Measurements from ENCODE around the gene CRYGB.

Gene CRYGB

DNA sequence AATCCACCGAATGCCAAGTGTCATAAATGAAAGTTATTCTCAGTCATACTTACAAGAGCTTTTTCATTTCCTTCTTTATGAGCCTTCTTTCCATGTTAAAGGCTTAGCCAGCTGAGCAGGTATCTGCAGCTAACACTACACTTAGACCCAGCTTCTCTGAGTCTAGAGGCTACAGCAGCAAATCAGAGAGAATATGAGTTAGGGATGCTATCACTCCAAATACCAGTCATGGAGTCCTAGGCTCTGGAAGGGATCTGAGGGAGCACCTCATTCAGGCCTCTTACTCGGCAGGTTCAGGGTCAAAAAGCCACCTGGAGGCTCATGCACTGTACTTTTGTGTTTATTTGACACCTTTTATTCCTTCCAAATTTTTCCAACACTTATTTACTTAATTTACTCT is 40.9 kb upstream of the CRYGB start:
- TF ChIP-seq YY1 (IDR thresholded peaks at IDR 0.05; ENCODE audit: low read depth) (no peak), TEAD4 (IDR thresholded peaks at IDR 0.05) (no peak), TAF1 (IDR thresholded peaks at IDR 0.05; ENCODE audit: low read depth) (no peak), NFIC (IDR thresholded peaks at IDR 0.05) (no peak), CREB1 (IDR thresholded peaks at IDR 0.05; ENCODE audit: low read depth) (no peak), FOXM1 (IDR thresholded peaks at IDR 0.05; ENCODE audit: borderline replicate concordance, low read depth) (no peak), TCF12 (IDR thresholded peaks at IDR 0.05; ENCODE audit: low read depth) (no peak), EP300 (IDR thresholded peaks at IDR 0.05; ENCODE audit: borderline replicate concordance) (no peak), CEBPB (IDR thresholded peaks at IDR 0.05) (no peak), RAD21 (IDR thresholded peaks at IDR 0.05; ENCODE audit: low read depth) (no peak), MAX (IDR thresholded peaks at IDR 0.05) (no peak), EGR1 (IDR thresholded peaks at IDR 0.05) (no peak), ZBTB7A (IDR thresholded peaks at IDR 0.05; ENCODE audit: low read depth) (no peak)
- TF ChIP-seq, protein P1, sequence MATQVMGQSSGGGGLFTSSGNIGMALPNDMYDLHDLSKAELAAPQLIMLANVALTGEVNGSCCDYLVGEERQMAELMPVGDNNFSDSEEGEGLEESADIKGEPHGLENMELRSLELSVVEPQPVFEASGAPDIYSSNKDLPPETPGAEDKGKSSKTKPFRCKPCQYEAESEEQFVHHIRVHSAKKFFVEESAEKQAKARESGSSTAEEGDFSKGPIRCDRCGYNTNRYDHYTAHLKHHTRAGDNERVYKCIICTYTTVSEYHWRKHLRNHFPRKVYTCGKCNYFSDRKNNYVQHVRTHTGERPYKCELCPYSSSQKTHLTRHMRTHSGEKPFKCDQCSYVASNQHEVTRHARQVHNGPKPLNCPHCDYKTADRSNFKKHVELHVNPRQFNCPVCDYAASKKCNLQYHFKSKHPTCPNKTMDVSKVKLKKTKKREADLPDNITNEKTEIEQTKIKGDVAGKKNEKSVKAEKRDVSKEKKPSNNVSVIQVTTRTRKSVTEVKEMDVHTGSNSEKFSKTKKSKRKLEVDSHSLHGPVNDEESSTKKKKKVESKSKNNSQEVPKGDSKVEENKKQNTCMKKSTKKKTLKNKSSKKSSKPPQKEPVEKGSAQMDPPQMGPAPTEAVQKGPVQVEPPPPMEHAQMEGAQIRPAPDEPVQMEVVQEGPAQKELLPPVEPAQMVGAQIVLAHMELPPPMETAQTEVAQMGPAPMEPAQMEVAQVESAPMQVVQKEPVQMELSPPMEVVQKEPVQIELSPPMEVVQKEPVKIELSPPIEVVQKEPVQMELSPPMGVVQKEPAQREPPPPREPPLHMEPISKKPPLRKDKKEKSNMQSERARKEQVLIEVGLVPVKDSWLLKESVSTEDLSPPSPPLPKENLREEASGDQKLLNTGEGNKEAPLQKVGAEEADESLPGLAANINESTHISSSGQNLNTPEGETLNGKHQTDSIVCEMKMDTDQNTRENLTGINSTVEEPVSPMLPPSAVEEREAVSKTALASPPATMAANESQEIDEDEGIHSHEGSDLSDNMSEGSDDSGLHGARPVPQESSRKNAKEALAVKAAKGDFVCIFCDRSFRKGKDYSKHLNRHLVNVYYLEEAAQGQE (IDR thresholded peaks at IDR 0.05; ENCODE audit: low read depth), result no peak
- TF ChIP-seq, protein P2, sequence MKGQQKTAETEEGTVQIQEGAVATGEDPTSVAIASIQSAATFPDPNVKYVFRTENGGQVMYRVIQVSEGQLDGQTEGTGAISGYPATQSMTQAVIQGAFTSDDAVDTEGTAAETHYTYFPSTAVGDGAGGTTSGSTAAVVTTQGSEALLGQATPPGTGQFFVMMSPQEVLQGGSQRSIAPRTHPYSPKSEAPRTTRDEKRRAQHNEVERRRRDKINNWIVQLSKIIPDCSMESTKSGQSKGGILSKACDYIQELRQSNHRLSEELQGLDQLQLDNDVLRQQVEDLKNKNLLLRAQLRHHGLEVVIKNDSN (IDR thresholded peaks at IDR 0.05), result no peak

DNA sequence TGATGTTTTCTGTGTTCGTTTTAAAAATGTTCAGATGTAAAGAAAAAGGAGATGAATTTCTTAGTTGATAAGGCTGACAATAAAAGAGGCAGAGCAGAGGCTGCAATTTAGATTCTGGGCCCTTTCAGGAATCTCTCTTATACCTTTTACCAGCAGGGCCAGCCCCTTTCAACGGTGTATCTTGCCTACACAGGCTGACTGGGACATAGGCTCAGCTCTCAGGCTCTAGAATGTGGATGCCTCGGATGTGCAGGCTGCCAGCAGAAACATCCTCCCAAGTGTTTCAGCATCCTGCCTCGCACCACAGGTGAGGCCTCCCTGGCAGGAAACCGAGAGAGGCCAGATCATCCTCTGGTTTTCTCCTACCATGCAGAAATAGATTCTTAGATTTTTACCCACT is 40.5 kb upstream of the CRYGB start:
- TF ChIP-seq RAD21 (IDR thresholded peaks at IDR 0.05; ENCODE audit: low read depth) (no peak), TEAD4 (IDR thresholded peaks at IDR 0.05) (no peak), TAF1 (IDR thresholded peaks at IDR 0.05; ENCODE audit: low read depth) (no peak), NFIC (IDR thresholded peaks at IDR 0.05) (no peak), CREB1 (IDR thresholded peaks at IDR 0.05; ENCODE audit: low read depth) (no peak), ZBTB7A (IDR thresholded peaks at IDR 0.05; ENCODE audit: low read depth) (no peak), MAX (IDR thresholded peaks at IDR 0.05) (no peak), EP300 (IDR thresholded peaks at IDR 0.05; ENCODE audit: borderline replicate concordance) (no peak), FOXM1 (IDR thresholded peaks at IDR 0.05; ENCODE audit: borderline replicate concordance, low read depth) (no peak), EGR1 (IDR thresholded peaks at IDR 0.05) (no peak), CEBPB (IDR thresholded peaks at IDR 0.05) (no peak), TCF12 (IDR thresholded peaks at IDR 0.05; ENCODE audit: low read depth) (no peak), YY1 (IDR thresholded peaks at IDR 0.05; ENCODE audit: low read depth) (no peak)
- TF ChIP-seq, protein P1 (IDR thresholded peaks at IDR 0.05; ENCODE audit: low read depth), result no peak
- TF ChIP-seq, protein P2 (IDR thresholded peaks at IDR 0.05), result no peak

DNA sequence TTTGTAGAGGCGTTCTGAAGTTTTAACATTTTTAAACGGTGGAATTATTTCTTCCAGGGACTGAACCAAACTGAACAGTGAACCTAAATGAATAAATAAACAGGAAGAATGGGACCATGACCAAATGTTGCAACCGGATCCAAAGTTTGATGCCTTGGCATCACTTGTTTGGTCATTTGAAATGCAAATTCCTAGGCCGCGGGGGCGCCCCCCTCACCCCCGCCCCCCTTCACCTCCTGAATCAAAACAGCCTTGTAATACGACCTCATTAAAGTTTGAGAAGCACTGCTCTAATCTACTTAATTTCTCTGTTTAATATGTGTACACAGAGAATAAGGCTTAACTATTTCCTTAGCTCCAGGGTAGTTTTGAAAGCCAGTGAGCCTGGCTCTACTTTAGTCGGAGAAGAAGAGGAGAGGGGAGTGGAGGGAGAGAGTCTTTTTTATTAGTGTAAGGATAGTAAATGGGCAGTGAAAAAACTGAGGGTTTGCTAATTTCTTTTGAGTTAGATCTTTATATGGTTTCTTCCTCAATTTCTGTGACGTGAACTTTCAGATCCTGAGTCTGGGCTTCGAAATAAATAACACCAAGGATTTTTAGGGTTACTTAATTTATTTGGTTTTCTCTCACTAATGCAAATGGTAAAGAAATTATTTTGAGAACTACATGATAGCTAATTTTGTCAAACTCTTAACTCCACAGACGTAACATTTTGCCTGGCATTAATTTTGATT is 38.2 kb upstream of the CRYGB start:
- no peak for TF ChIP-seq FOXM1 (IDR thresholded peaks at IDR 0.05; ENCODE audit: borderline replicate concordance, low read depth)
- TF ChIP-seq TAF1 (IDR thresholded peaks at IDR 0.05; ENCODE audit: low read depth), result no peak
- no peak for TF ChIP-seq EGR1 (IDR thresholded peaks at IDR 0.05)

- no peak for TF ChIP-seq TCF12 (IDR thresholded peaks at IDR 0.05; ENCODE audit: low read depth)
- TF ChIP-seq EP300 (IDR thresholded peaks at IDR 0.05; ENCODE audit: borderline replicate concordance), result no peak
Measured at GRCh38 chr2:208183526-208183925, 37.6 kb upstream of the CRYGB start.

- TF ChIP-seq, protein P1 (IDR thresholded peaks at IDR 0.05; ENCODE audit: low read depth), result no peak
- no peak for TF ChIP-seq NFIC (IDR thresholded peaks at IDR 0.05)
- TF ChIP-seq RAD21 (IDR thresholded peaks at IDR 0.05; ENCODE audit: low read depth), result no peak
- no peak for TF ChIP-seq CREB1 (IDR thresholded peaks at IDR 0.05; ENCODE audit: low read depth)
- TF ChIP-seq TCF12 (IDR thresholded peaks at IDR 0.05; ENCODE audit: low read depth), result no peak
- no peak for TF ChIP-seq TEAD4 (IDR thresholded peaks at IDR 0.05)
- TF ChIP-seq FOXM1 (IDR thresholded peaks at IDR 0.05; ENCODE audit: borderline replicate concordance, low read depth), result no peak
- TF ChIP-seq CEBPB (IDR thresholded peaks at IDR 0.05), result no peak
Measured at GRCh38 chr2:208182835-208183234, 36.9 kb upstream of the CRYGB start.

Data from Ishikawa (cell line).